ENCODE data around the gene BACE2.

Gene BACE2

GRCh38 chr21:41327753-41328152 is 159.8 kb downstream of the BACE2 start:
- no peak overlapping the region for H3K27ac ChIP-seq
- TF ChIP-seq ZFX (IDR thresholded peaks at IDR 0.05) (no peak), CTCF (conservative IDR thresholded peaks at IDR 0.05) (no peak)

DNA sequence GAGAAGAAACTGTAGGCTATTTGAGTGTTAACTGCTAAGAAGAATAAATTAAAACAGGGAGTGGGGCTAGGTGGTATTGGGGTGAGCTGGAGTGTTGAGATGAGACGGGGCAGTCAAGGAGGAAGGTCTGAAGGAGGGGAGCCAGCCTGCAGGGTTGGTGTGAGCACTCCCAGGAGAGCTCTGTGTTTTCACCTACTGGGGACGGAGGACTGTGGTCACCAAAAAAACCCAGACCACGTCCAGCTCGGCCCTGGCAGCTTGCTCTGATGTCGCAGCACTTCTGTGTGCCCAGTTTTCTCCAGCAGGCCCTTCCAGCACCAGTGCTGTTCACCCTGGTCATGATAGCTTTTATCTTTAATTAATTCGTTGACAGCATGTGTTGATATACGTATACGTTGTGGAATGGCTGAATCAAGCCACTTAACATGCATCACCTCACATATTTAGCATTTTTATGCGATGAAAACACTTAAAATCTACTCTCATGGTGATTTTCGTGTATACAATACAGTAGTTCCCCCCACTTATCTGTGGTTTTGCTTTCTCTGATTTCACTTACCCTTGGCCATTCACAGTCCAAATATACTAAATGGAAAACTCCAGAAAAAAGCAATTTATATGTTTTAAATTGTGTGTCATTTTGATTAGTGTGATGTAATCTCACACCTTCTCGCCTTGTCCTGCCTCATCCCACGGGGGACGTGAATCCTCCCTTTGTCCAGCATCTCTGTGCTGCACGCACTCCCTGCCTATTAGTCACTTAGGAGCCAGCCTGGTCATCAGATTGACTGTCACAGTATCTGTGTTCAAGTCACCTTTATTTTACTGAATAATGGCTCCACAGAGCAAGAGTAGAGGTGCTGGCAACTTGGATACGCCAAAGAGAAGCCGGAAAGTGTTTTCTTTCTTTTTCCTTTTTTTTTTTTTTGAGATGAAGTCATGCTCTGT is 161.0 kb downstream of the BACE2 start:
- TF ChIP-seq ZFX (IDR thresholded peaks at IDR 0.05): no peak
- no peak for TF ChIP-seq CTCF (conservative IDR thresholded peaks at IDR 0.05)
- H3K27ac ChIP-seq: no peak overlapping the region
